Kidney (tissue), 14 donors: ENCODE results near the gene PRSS48. TPM values are rescaled to one million over a fixed set of nuclear protein-coding genes. Genes with fewer than 3 reads are reported as not detected.

Source experiments
- DNase-seq, 5 donors: peaks; one replicate each; pipeline ENCODE4 v3.0.0-alpha.2; 2013 to 2020
- FAIRE-seq: peaks from 2 replicates; lab custom pipeline; 2012; peaks lifted over from hg19 to GRCh38; lab: Jason Lieb, UNC
- H3K27ac ChIP-seq, 2 donors: one replicate each; pipeline ENCODE4 v1.7.0; 2013; ENCODE audit warnings: low read depth in 2 of 2, low read length in 2 of 2, inconsistent platforms in 1 of 2
- H3K27me3 ChIP-seq: one replicate; pipeline ENCODE4 v1.7.1; 2013; ENCODE audit warnings: low read length, inconsistent platforms; ENCODE audit not compliant: control insufficient read depth, insufficient read depth
- H3K36me3 ChIP-seq, 3 donors: one replicate each; pipeline versions ENCODE4 v1.7.0 to v1.7.1; 2013; ENCODE audit warnings: low read length in 3 of 3, control low read depth in 1 of 3, inconsistent platforms in 1 of 3; ENCODE audit not compliant: insufficient read depth in 3 of 3, control insufficient read depth in 2 of 3
- H3K4me1 ChIP-seq, 3 donors: one replicate each; pipeline versions ENCODE4 v1.7.0 to v1.7.1; 2013; ENCODE audit warnings: low read length in 3 of 3, inconsistent platforms in 1 of 3, low read depth in 1 of 3; ENCODE audit not compliant: control insufficient read depth in 2 of 3, insufficient read depth in 2 of 3
- H3K4me3 ChIP-seq, 3 donors: one replicate each; pipeline versions ENCODE4 v1.7.0 to v1.8.1; 2013; ENCODE audit warnings: low read length in 3 of 3, control low read depth in 1 of 3, inconsistent platforms in 1 of 3
- H3K9ac ChIP-seq, 3 donors: one replicate each; pipeline versions ENCODE4 v1.7.0 to v1.7.1; 2013; ENCODE audit warnings: low read length in 3 of 3, control low read depth in 1 of 3, inconsistent platforms in 1 of 3
- H3K9me3 ChIP-seq, 3 donors: one replicate each; pipeline versions ENCODE4 v1.7.0 to v1.7.1; 2013; ENCODE audit warnings: low read length in 3 of 3, control low read depth in 1 of 3, inconsistent platforms in 1 of 3; ENCODE audit not compliant: control insufficient read depth in 2 of 3, insufficient read depth in 1 of 3
- CTCF ChIP-seq: IDR thresholded peaks from 3 replicates; pipeline ENCODE4 v1.5.1; 2012; ENCODE audit warnings: mild to moderate bottlenecking, moderate library complexity, borderline replicate concordance; ENCODE audit not compliant: insufficient read depth; ENCODE audit errors: extremely low read depth
- intact Hi-C: fragments of 100-400 bp; cut with DNase I; formaldehyde crosslinking; loops from one replicate; pipeline ENCODE4 v1.11.1; 2022
- polyA plus RNA-seq: library from polyadenylated mRNA; stranded (reverse); fragments of 350-450 nt; fragmentation: Illumina TruSeq; extraction: RNeasy Lipid Tissue Mini Kit (QIAGEN cat#74804); gene quantifications from one replicate; pipeline ENCODE4 v1.2.3, GENCODE V29; 2014; ENCODE audit warnings: low read depth, low replicate concordance; ENCODE audit not compliant: insufficient read depth
- total RNA-seq: library from RNA; stranded (reverse); fragmentation: NEBNext Ultra II Directional; extraction: Animal tissue kit (Norgen Biotek cat#: 25700); gene quantifications from one replicate; pipeline ENCODE4 v1.2.1, GENCODE V29; 2021
- donor health status: control.
- donor health status: control.
- donor health status: control.
- donor health status: control.
- donor health status: control.
- donor health status: DM: yes; HTN: yes; CAD: no.
- donor health status: Normal renal cell carcinoma (clear cell type).

The PRSS48 gene
- total and polyA plus RNA-seq, 2 donors from 2014 or later = not detected

- Histone ChIP-seq H3K9me3 (no peaks in the 10 kb centered on the region), H3K4me1 (no peaks in the 10 kb centered on the region), H3K9ac (no peak overlapping the region), H3K27ac (no peak overlapping the region), H3K4me3 (no peak overlapping the region), H3K27me3 (no peaks in the 10 kb centered on the region), H3K36me3 (no peaks in the 10 kb centered on the region)
- DNase-seq = no peak
- TF ChIP-seq CTCF = no peak
- no peak for FAIRE-seq
- intact Hi-C loops = no loop called here
These were observed 25.5 kb downstream of the PRSS48 start for GRCh38 chr4:151302432-151302831.

- DNase-seq = no peak
- no peak overlapping the region for H3K27ac ChIP-seq
These were observed 27.3 kb downstream of the PRSS48 start for GRCh38 chr4:151304226-151304625.

GRCh38 chr4:151304755-151305154 is 27.8 kb downstream of the PRSS48 start:
- Histone ChIP-seq H3K9ac (no peak overlapping the region), H3K27ac (no peak overlapping the region), H3K4me3 (no peak overlapping the region), H3K9me3 (no peaks in the 10 kb centered on the region), H3K27me3 (no peaks in the 10 kb centered on the region), H3K4me1 (no peaks in the 10 kb centered on the region), H3K36me3 (no peaks in the 10 kb centered on the region)
- DNase-seq (no peak), FAIRE-seq (no peak)
- no peak for TF ChIP-seq CTCF
- intact Hi-C loops = no loop called here

More at GRCh38 chr4:151304226-151304625, 27.3 kb downstream of the PRSS48 start:
- TF ChIP-seq CTCF = no peak
- Histone ChIP-seq H3K9ac (no peak overlapping the region), H3K36me3 (no peaks in the 10 kb centered on the region), H3K4me3 (no peak overlapping the region), H3K27me3 (no peaks in the 10 kb centered on the region), H3K4me1 (no peaks in the 10 kb centered on the region), H3K9me3 (no peaks in the 10 kb centered on the region)
- intact Hi-C loops = no loop called here
- FAIRE-seq = no peak

GRCh38 chr4:151310124-151310728 is 33.3 kb downstream of the PRSS48 start:
- no peak overlapping the region for H3K27ac ChIP-seq
- no peak overlapping the region for H3K9ac ChIP-seq
- no peaks in the 10 kb centered on the region for H3K9me3 ChIP-seq
- TF ChIP-seq CTCF = no peak
- H3K4me3 ChIP-seq = no peak overlapping the region
- intact Hi-C loops = no loop called here
- DNase-seq = no peak
- H3K4me1 ChIP-seq = peaks cover 0 to 11% (median 6%) of the 10 kb centered on the region in 3 donors
- H3K36me3 ChIP-seq = no peaks in the 10 kb centered on the region
- no peaks in the 10 kb centered on the region for H3K27me3 ChIP-seq
- FAIRE-seq = no peak
